Glomerular visceral epithelial cell (primary cell): Measurements from ENCODE around the gene CA12.

Experiments
- DNase-seq: peaks from one replicate; pipeline ENCODE4 v3.0.0-alpha.2; 2016; ENCODE audit errors: extremely low spot score

Gene CA12

GRCh38 chr15:63357061-63357460, 24.6 kb downstream of the CA12 start:
- no peak for DNase-seq

- no peak for DNase-seq
Measured at GRCh38 chr15:63354821-63355650, 26.6 kb downstream of the CA12 start.

GRCh38 chr15:63353887-63354286, 27.8 kb downstream of the CA12 start:
- no peak for DNase-seq

- DNase-seq, result no peak
Measured at GRCh38 chr15:63353261-63353660, 28.4 kb downstream of the CA12 start.

- no peak for DNase-seq
Measured at GRCh38 chr15:63352808-63353207, 28.8 kb downstream of the CA12 start.

- DNase-seq, result no peak
Measured at GRCh38 chr15:63351170-63351569, 30.5 kb downstream of the CA12 start.

GRCh38 chr15:63350178-63350621, 31.4 kb downstream of the CA12 start:
- no peak for DNase-seq

- no peak for DNase-seq
Measured at GRCh38 chr15:63349621-63350020, 32.0 kb downstream of the CA12 start.

GRCh38 chr15:63349156-63349555, 32.5 kb downstream of the CA12 start:
- no peak for DNase-seq

- peak; percentile 76 for DNase-seq
Measured at GRCh38 chr15:63348392-63348791, 33.3 kb downstream of the CA12 start.

GRCh38 chr15:63347074-63347857, 34.4 kb downstream of the CA12 start:
- DNase-seq, result peak; percentile 83

- no peak for DNase-seq
Measured at GRCh38 chr15:63345391-63345752, 36.3 kb downstream of the CA12 start.

GRCh38 chr15:63344731-63345390, 36.8 kb downstream of the CA12 start:
- DNase-seq, result no peak

GRCh38 chr15:63342996-63343562, 38.6 kb downstream of the CA12 start:
- DNase-seq, result peak; percentile 79

- DNase-seq, result no peak
Measured at GRCh38 chr15:63341898-63342297, 39.7 kb downstream of the CA12 start.

- no peak for DNase-seq
Measured at GRCh38 chr15:63340878-63341277, 40.8 kb downstream of the CA12 start.

GRCh38 chr15:63340353-63340752, 41.3 kb downstream of the CA12 start:
- DNase-seq, result no peak

- no peak for DNase-seq
Measured at GRCh38 chr15:63339836-63340235, 41.8 kb downstream of the CA12 start.

GRCh38 chr15:63339006-63339766, 42.5 kb downstream of the CA12 start:
- no peak for DNase-seq

- DNase-seq, result peak; percentile 76
Measured at GRCh38 chr15:63338170-63338569, 43.5 kb downstream of the CA12 start.

- no peak for DNase-seq
Measured at GRCh38 chr15:63337046-63337445, 44.6 kb downstream of the CA12 start.
